OCI-LY1 (cell line): Measurements from ENCODE around the gene ST3GAL5.

Experiments
- H2AFZ ChIP-seq: fragments of 200-600 bp; sonication (generic), shearing (Covaris generic); 2 replicates; pipeline ENCODE4 v1.6.0; 2014; ENCODE audit warnings: antibody characterized with exemption, mild to moderate bottlenecking, low read length
- H3F3A ChIP-seq: fragments of 200-600 bp; sonication (generic), shearing (Covaris generic); 2 replicates; pipeline ENCODE4 v1.6.0; 2014; ENCODE audit warnings: mild to moderate bottlenecking, antibody characterized with exemption, low read length, moderate library complexity; ENCODE audit not compliant: insufficient read depth
- H3K27ac ChIP-seq: fragments of 200-600 bp; sonication (generic); 2 replicates; pipeline ENCODE4 v1.5.1; 2014; ENCODE audit warnings: low read length, mixed run types, mild to moderate bottlenecking, low read depth; ENCODE audit not compliant: poor library complexity, severe bottlenecking
- H3K27me3 ChIP-seq: fragments of 200-600 bp; sonication (generic); 2 replicates; pipeline ENCODE4 v1.6.0; 2014; ENCODE audit warnings: antibody characterized with exemption, mild to moderate bottlenecking, low read length, moderate library complexity; ENCODE audit not compliant: insufficient read depth
- H3K36me3 ChIP-seq: fragments of 200-600 bp; sonication (generic); 2 replicates; pipeline ENCODE4 v1.6.1; 2014; ENCODE audit warnings: mild to moderate bottlenecking, antibody characterized with exemption, low read length, moderate library complexity, mixed read lengths; ENCODE audit not compliant: insufficient read depth
- H3K4me1 ChIP-seq: fragments of 200-600 bp; sonication (generic); 2 replicates; pipeline ENCODE4 v1.5.1; 2014; ENCODE audit warnings: mild to moderate bottlenecking, low read length, moderate library complexity; ENCODE audit not compliant: insufficient read depth, severe bottlenecking
- H3K4me2 ChIP-seq: fragments of 200-600 bp; sonication (generic), shearing (Covaris generic); 2 replicates; pipeline ENCODE4 v1.6.1; 2014; ENCODE audit warnings: low read length
- H3K4me3 ChIP-seq: fragments of 200-600 bp; sonication (generic); 2 replicates; pipeline ENCODE4 v1.5.1; 2014; ENCODE audit warnings: low read length, low read depth, mild to moderate bottlenecking, mixed read lengths; ENCODE audit not compliant: poor library complexity, severe bottlenecking
- H3K79me2 ChIP-seq: fragments of 200-600 bp; shearing (Covaris generic); 2 replicates; pipeline ENCODE4 v1.6.1; 2016; ENCODE audit warnings: mixed run types, low read length, mixed read lengths; ENCODE audit not compliant: insufficient read depth
- H3K9ac ChIP-seq: fragments of 200-600 bp; sonication (generic), shearing (Covaris generic); 2 replicates; pipeline ENCODE4 v1.6.1; 2014; ENCODE audit warnings: mild to moderate bottlenecking, low read length, mixed read lengths
- H3K9me2 ChIP-seq: fragments of 200-600 bp; sonication (generic), shearing (Covaris generic); 2 replicates; pipeline ENCODE4 v1.6.1; 2014; ENCODE audit warnings: low read depth, mild to moderate bottlenecking, low read length, mixed read lengths
- H3K9me3 ChIP-seq: fragments of 200-600 bp; shearing (Covaris generic); 2 replicates; pipeline ENCODE4 v1.6.1; 2014; ENCODE audit warnings: low read length, mixed read lengths
- H4K20me1 ChIP-seq: fragments of 200-600 bp; sonication (generic), shearing (Covaris generic); 2 replicates; pipeline ENCODE4 v1.6.0; 2016; ENCODE audit warnings: mild to moderate bottlenecking, low read length; ENCODE audit not compliant: insufficient read depth
- CTCF ChIP-seq: fragments of 200-600 bp; sonication (generic), shearing (Covaris generic); IDR thresholded peaks from 2 replicates; pipeline ENCODE4 v1.5.1; 2017; ENCODE audit warnings: mild to moderate bottlenecking, antibody characterized with exemption, low read length, moderate library complexity, mixed read lengths
- EZH2 ChIP-seq: fragments of 200-600 bp; sonication (generic), shearing (Covaris generic); IDR thresholded peaks from 2 replicates; pipeline ENCODE4 v1.8.0; 2017; ENCODE audit warnings: borderline replicate concordance, mixed run types, mild to moderate bottlenecking, antibody characterized with exemption, low read length, moderate library complexity, mixed read lengths

ST3GAL5 gene

GRCh38 chr2:85812094-85812735 lies 76.6 kb downstream of the ST3GAL5 start:
- Histone ChIP-seq H3K4me2 (no peak overlapping the region), H3K4me1 (no peaks in the 10 kb centered on the region), H3K27ac (no peak overlapping the region), H3K27me3 (peaks cover 8% of the 10 kb centered on the region; the same call in 1 of the 2 replicates), H3K9ac (no peak overlapping the region), H3K4me3 (no peak overlapping the region), H3K79me2 (no peaks in the 10 kb centered on the region), H3F3A (no peaks in the 10 kb centered on the region), H3K9me2 (no peaks in the 10 kb centered on the region), H4K20me1 (no peaks in the 10 kb centered on the region), H3K36me3 (no peaks in the 10 kb centered on the region), H3K9me3 (no peaks in the 10 kb centered on the region), H2AFZ (no peak overlapping the region)
- no peak for TF ChIP-seq CTCF
- no peak for TF ChIP-seq EZH2

GRCh38 chr2:85811180-85812093 lies 77.4 kb downstream of the ST3GAL5 start:
- no peak overlapping the region for H3K27ac ChIP-seq
- H3K9ac ChIP-seq, result no peak overlapping the region

More at GRCh38 chr2:85811180-85812093, 77.4 kb downstream of the ST3GAL5 start:
- no peaks in the 10 kb centered on the region for H3F3A ChIP-seq
- no peaks in the 10 kb centered on the region for H4K20me1 ChIP-seq
- H2AFZ ChIP-seq, result no peak overlapping the region
- H3K9me3 ChIP-seq, result no peaks in the 10 kb centered on the region
- no peak for TF ChIP-seq EZH2
- TF ChIP-seq CTCF, result no peak
- no peaks in the 10 kb centered on the region for H3K79me2 ChIP-seq
- peaks cover 8% of the 10 kb centered on the region; the same call in 1 of the 2 replicates for H3K27me3 ChIP-seq
- no peak overlapping the region for H3K4me3 ChIP-seq
- no peak overlapping the region for H3K4me2 ChIP-seq
- H3K36me3 ChIP-seq, result no peaks in the 10 kb centered on the region
- H3K4me1 ChIP-seq, result no peaks in the 10 kb centered on the region
- no peaks in the 10 kb centered on the region for H3K9me2 ChIP-seq
